Neural cell (in vitro differentiated cells): ENCODE results near the gene GFER. TPM values are rescaled to one million over a fixed set of nuclear protein-coding genes. Genes with fewer than 3 reads are reported as not detected.
A peak's percentile ranks its signal among the peaks of the same experiment; 100 is the strongest.

Source experiments
- H2AFZ ChIP-seq: fragments of 200-600, 300-800 bp; sonication (generic), shearing (Covaris generic); 2 replicates; pipeline ENCODE4 v1.6.0; 2014; ENCODE audit warnings: low read depth, mild to moderate bottlenecking, antibody characterized with exemption, low read length, moderate library complexity
- H3F3A ChIP-seq: fragments of 200-600 bp; shearing (Covaris generic); 2 replicates; pipeline ENCODE4 v1.6.1; 2016; ENCODE audit warnings: mild to moderate bottlenecking, moderate library complexity, mixed read lengths, antibody characterized with exemption, low read length; ENCODE audit not compliant: insufficient read depth, poor library complexity, severe bottlenecking
- H3K27ac ChIP-seq: fragments of 200-600, 300-800 bp; sonication (generic), shearing (Covaris generic); 2 replicates; pipeline ENCODE4 v1.5.1; 2014; ENCODE audit warnings: mild to moderate bottlenecking, low read length, moderate library complexity
- H3K27me3 ChIP-seq: fragments of 300-800, 200-600 bp; sonication (generic), shearing (Covaris generic); 2 replicates; pipeline ENCODE4 v1.6.0; 2014; ENCODE audit warnings: mild to moderate bottlenecking, low read depth, low read length, moderate library complexity; ENCODE audit not compliant: insufficient read depth
- H3K36me3 ChIP-seq: fragments of 300-800, 200-600 bp; sonication (generic), shearing (Covaris generic); 2 replicates; pipeline ENCODE4 v1.5.1; 2014; ENCODE audit warnings: mild to moderate bottlenecking, antibody characterized with exemption, low read length, moderate library complexity; ENCODE audit not compliant: insufficient read depth
- H3K4me2 ChIP-seq: fragments of 300-800, 200-600 bp; sonication (generic), shearing (Covaris generic); 2 replicates; pipeline ENCODE4 v1.6.0; 2014; ENCODE audit warnings: mild to moderate bottlenecking, low read length
- H3K4me3 ChIP-seq: fragments of 300-800, 200-600 bp; sonication (generic), shearing (Covaris generic); 2 replicates; pipeline ENCODE4 v1.5.1; 2014; ENCODE audit warnings: mild to moderate bottlenecking, low read length, moderate library complexity
- H3K79me2 ChIP-seq: fragments of 200-600 bp; shearing (Covaris generic); replicated peaks from 2 replicates; pipeline ENCODE4 v1.6.0; 2014; ENCODE audit warnings: mild to moderate bottlenecking, low read length, moderate library complexity; ENCODE audit not compliant: insufficient read depth
- H3K9ac ChIP-seq: fragments of 300-800, 200-600 bp; sonication (generic), shearing (Covaris generic); 2 replicates; pipeline ENCODE4 v1.6.1; 2016; ENCODE audit warnings: mild to moderate bottlenecking, low read length, mixed read lengths
- H3K9me2 ChIP-seq: fragments of 200-600 bp; shearing (Covaris generic); 2 replicates; pipeline ENCODE4 v1.6.1; 2016; ENCODE audit warnings: mild to moderate bottlenecking, low read length, mixed read lengths; ENCODE audit not compliant: insufficient read depth
- H3K9me3 ChIP-seq: fragments of 200-600, 300-800 bp; sonication (generic), shearing (Covaris generic); 2 replicates; pipeline ENCODE4 v1.6.1; 2016; ENCODE audit warnings: mild to moderate bottlenecking, mixed run types, low read length, moderate library complexity, mixed read lengths
- H4K20me1 ChIP-seq: fragments of 200-600 bp; shearing (Covaris generic); 2 replicates; pipeline ENCODE4 v1.6.1; 2016; ENCODE audit warnings: mild to moderate bottlenecking, mixed run types; ENCODE audit not compliant: insufficient read depth
- CTCF ChIP-seq: fragments of 450-650 bp; IDR thresholded peaks from 2 replicates; pipeline ENCODE4 v1.5.1; 2014; ENCODE audit warnings: antibody characterized with exemption, mild to moderate bottlenecking, moderate library complexity; ENCODE audit not compliant: poor library complexity, severe bottlenecking
- EP300 ChIP-seq: fragments of 450-650 bp; conservative IDR thresholded peaks from 2 replicates; pipeline ENCODE4 v1.6.1; 2014; ENCODE audit warnings: antibody characterized with exemption, mild to moderate bottlenecking, moderate library complexity; ENCODE audit not compliant: poor library complexity, severe bottlenecking
- EZH2 ChIP-seq: fragments of 200-600, 300-800 bp; shearing (Covaris generic), sonication (generic); IDR thresholded peaks from 2 replicates; pipeline ENCODE4 v1.6.1; 2014; ENCODE audit warnings: antibody characterized with exemption, low read length, borderline replicate concordance, mild to moderate bottlenecking; ENCODE audit not compliant: insufficient read depth, poor library complexity, severe bottlenecking
- MXI1 ChIP-seq: fragments of 450-650 bp; conservative IDR thresholded peaks from 2 replicates; pipeline ENCODE4 v1.6.1; 2014; ENCODE audit warnings: antibody characterized with exemption, mild to moderate bottlenecking; ENCODE audit not compliant: poor library complexity, severe bottlenecking
- POLR2AphosphoS5 ChIP-seq: IDR thresholded peaks from 2 replicates; pipeline ENCODE4 v1.6.1; 2012
- RAD21 ChIP-seq: fragments of 450-650 bp; conservative IDR thresholded peaks from 2 replicates; pipeline ENCODE4 v1.6.1; 2014; ENCODE audit warnings: antibody characterized with exemption, mild to moderate bottlenecking, moderate library complexity
- REST ChIP-seq: IDR thresholded peaks from 2 replicates; pipeline ENCODE4 v1.6.1; 2012; ENCODE audit warnings: borderline replicate concordance
- SMC3 ChIP-seq: fragments of 450-650 bp; conservative IDR thresholded peaks from 2 replicates; pipeline ENCODE4 v1.6.1; 2014; ENCODE audit warnings: antibody characterized with exemption, mild to moderate bottlenecking, moderate library complexity; ENCODE audit not compliant: poor library complexity
- TAF1 ChIP-seq: IDR thresholded peaks from 2 replicates; pipeline ENCODE4 v1.6.1; 2012; ENCODE audit warnings: low read depth
- polyA plus RNA-seq: library from polyadenylated mRNA; depleted of rRNA; stranded (reverse); fragments of >200 nt; gene quantifications from 2 replicates; pipeline ENCODE4 v1.2.3, GENCODE V29; 2014

The GFER gene
- polyA plus RNA-seq, 1 donor from 2014 or later = 37.8 TPM

- Histone ChIP-seq H3K27me3 (peaks cover 51% of the 10 kb centered on the region), H3F3A (no peaks in the 10 kb centered on the region), H3K9ac (no peak overlapping the region), H2AFZ (no peak overlapping the region), H4K20me1 (no peaks in the 10 kb centered on the region), H3K9me3 (no peaks in the 10 kb centered on the region), H3K27ac (no peak overlapping the region), H3K36me3 (no peaks in the 10 kb centered on the region), H3K4me3 (no peak overlapping the region), H3K9me2 (no peaks in the 10 kb centered on the region), H3K4me2 (no peak overlapping the region), H3K79me2 (no peaks in the 10 kb centered on the region)
- no peak for TF ChIP-seq MXI1
Measured at GRCh38 chr16:2024032-2024420, 40.0 kb downstream of the GFER start.

- H3K4me3 ChIP-seq = no peak overlapping the region
- no peak overlapping the region for H3K27ac ChIP-seq
- no peaks in the 10 kb centered on the region for H3K36me3 ChIP-seq
- H3K9me2 ChIP-seq = no peaks in the 10 kb centered on the region
- no peak overlapping the region for H3K9ac ChIP-seq
- TF ChIP-seq RAD21 (no peak), REST (no peak), TAF1 (no peak), POLR2AphosphoS5 (no peak), SMC3 (no peak), EZH2 (no peak), CTCF (no peak), MXI1 (no peak), EP300 (no peak)
- no peak overlapping the region for H3K4me2 ChIP-seq
- no peak overlapping the region for H2AFZ ChIP-seq
- peaks cover 39% of the 10 kb centered on the region for H3K27me3 ChIP-seq
- no peaks in the 10 kb centered on the region for H3K79me2 ChIP-seq
- H3K9me3 ChIP-seq = no peaks in the 10 kb centered on the region
- no peaks in the 10 kb centered on the region for H4K20me1 ChIP-seq
- H3F3A ChIP-seq = no peaks in the 10 kb centered on the region
Measured at GRCh38 chr16:2025251-2025650, 41.3 kb downstream of the GFER start.

GRCh38 chr16:2025878-2026460, 42.0 kb downstream of the GFER start:
- Histone ChIP-seq H3K79me2 (no peaks in the 10 kb centered on the region), H3K9ac (no peak overlapping the region), H3K27ac (no peak overlapping the region), H4K20me1 (no peaks in the 10 kb centered on the region), H2AFZ (no peak overlapping the region), H3K4me2 (no peak overlapping the region), H3K27me3 (peaks cover 32% of the 10 kb centered on the region), H3K9me2 (no peaks in the 10 kb centered on the region), H3K9me3 (no peaks in the 10 kb centered on the region), H3F3A (no peaks in the 10 kb centered on the region), H3K4me3 (peak overlapping the region; percentile 51), H3K36me3 (no peaks in the 10 kb centered on the region)
- no peak for TF ChIP-seq EZH2
- TF ChIP-seq REST = no peak
- no peak for TF ChIP-seq TAF1
